B cell (primary cell): Measurements from ENCODE around the gene ADAMTSL1. TPM values are rescaled to one million over a fixed set of nuclear protein-coding genes. Genes with fewer than 3 reads are reported as not detected.

Source experiments
- ATAC-seq: fragments of 200-7000 bp; cut with Tn5 transposase; one replicate; pipeline ENCODE4 v1.10.0; 2021; ENCODE audit warnings: low read depth, mild to moderate bottlenecking, moderate number of reproducible peaks, moderate library complexity
- CTCF ChIA-PET: fragments of 350-600 bp; sonication (Branson Sonifier 250); formaldehyde crosslinking; loops from one replicate; lab custom pipeline; 2021; ENCODE audit warnings: antibody characterized with exemption, inconsistent platforms; lab: Charles Lee
- POLR2A ChIA-PET: fragments of 350-600 bp; sonication (Branson Sonifier 250); formaldehyde crosslinking; loops from one replicate; lab custom pipeline; 2021; ENCODE audit warnings: antibody characterized with exemption; lab: Charles Lee
- DNase-seq: peaks from one replicate; pipeline ENCODE4 v3.0.0; 2013
- H2AFZ ChIP-seq: 2 replicates; pipeline ENCODE4 v1.6.1; 2012; ENCODE audit warnings: mild to moderate bottlenecking, low read depth, low read length; ENCODE audit not compliant: insufficient read depth, poor library complexity, severe bottlenecking
- H3K27ac ChIP-seq, 2 donors: 1 replicate in 1 of 2; 2 replicates in 1 of 2; pipeline ENCODE4 v1.5.1; 2012 to 2013; ENCODE audit warnings: low read length in 2 of 2, mild to moderate bottlenecking in 2 of 2, moderate library complexity in 1 of 2
- H3K27me3 ChIP-seq, 4 experiments: fragments of 200-600 bp in 1 of 4; sonication (generic) in 1 of 4; replicated peaks in 1 of 4; 1 replicate in 2 of 4; 2 replicates in 2 of 4; pipeline versions ENCODE4 v1.6.1 to v1.7.0; 2013 to 2016; ENCODE audit warnings: low read length in 3 of 4, mild to moderate bottlenecking in 2 of 4, mixed read lengths in 1 of 4, moderate library complexity in 1 of 4; ENCODE audit not compliant: insufficient read depth in 4 of 4, control insufficient read depth in 3 of 4; ENCODE audit errors: control extremely low read depth in 1 of 4
- H3K36me3 ChIP-seq, 2 experiments: replicated peaks in 1 of 2; 1 replicate in 1 of 2; 2 replicates in 1 of 2; pipeline versions ENCODE4 v1.6.1 to v1.7.1; 2013; ENCODE audit warnings: low read length in 1 of 2; ENCODE audit not compliant: insufficient read depth in 2 of 2, control insufficient read depth in 1 of 2; ENCODE audit errors: control extremely low read depth in 1 of 2, extremely low read depth in 1 of 2
- H3K4me1 ChIP-seq, 2 donors: fragments of 200-600 bp in 1 of 2; sonication (generic) in 1 of 2; 1 replicate in 1 of 2; 2 replicates in 1 of 2; pipeline versions ENCODE4 v1.5.1 to v1.6.1; 2013 to 2017; ENCODE audit warnings: low read length in 2 of 2; ENCODE audit not compliant: control insufficient read depth in 2 of 2, insufficient read depth in 2 of 2
- H3K4me2 ChIP-seq: replicated peaks from 2 replicates; pipeline ENCODE3; 2012; ENCODE audit warnings: mild to moderate bottlenecking, low read depth, low read length; ENCODE audit not compliant: poor library complexity, severe bottlenecking
- H3K4me3 ChIP-seq, 5 experiments: fragments of 200-600 bp in 1 of 5; sonication (generic) in 1 of 5; 1 replicate in 3 of 5; 2 replicates in 2 of 5; pipeline versions ENCODE4 v1.5.1 to v1.7.0; 2011 to 2016; ENCODE audit warnings: low read length in 4 of 5, mild to moderate bottlenecking in 4 of 5, low read depth in 2 of 5, control low read depth in 1 of 5, moderate library complexity in 1 of 5; ENCODE audit not compliant: insufficient read depth in 1 of 5; ENCODE audit errors: control extremely low read depth in 1 of 5, extremely low read depth in 1 of 5
- H3K79me2 ChIP-seq: fragments of 200-600 bp; sonication (generic); one replicate; pipeline ENCODE4 v1.6.0; 2016; ENCODE audit warnings: low read length; ENCODE audit not compliant: control insufficient read depth, insufficient read depth
- H3K9ac ChIP-seq: fragments of 200-600 bp; sonication (generic); 2 replicates; pipeline ENCODE4 v1.6.1; 2017; ENCODE audit warnings: mild to moderate bottlenecking, low read length, moderate library complexity
- H3K9me3 ChIP-seq, 3 donors: one replicate each; pipeline versions ENCODE4 v1.6.1 to v1.7.1; 2013; ENCODE audit warnings: low read length in 2 of 3; ENCODE audit not compliant: control insufficient read depth in 2 of 3, insufficient read depth in 1 of 3; ENCODE audit errors: control extremely low read depth in 1 of 3
- H4K20me1 ChIP-seq: 2 replicates; pipeline ENCODE4 v1.6.0; 2012; ENCODE audit warnings: mild to moderate bottlenecking, low read length; ENCODE audit not compliant: insufficient read depth, control insufficient read depth, poor library complexity, severe bottlenecking
- H3K27ac Mint-ChIP-seq: one replicate; pipeline ENCODE4 v1.8.0; 2021; ENCODE audit warnings: mixed read lengths
- H3K27me3 Mint-ChIP-seq: one replicate; pipeline ENCODE4 v1.8.0; 2021; ENCODE audit warnings: mixed read lengths
- H3K4me1 Mint-ChIP-seq: one replicate; pipeline ENCODE4 v1.8.0; 2021; ENCODE audit warnings: mixed read lengths
- H3K4me3 Mint-ChIP-seq: one replicate; pipeline ENCODE4 v1.8.0; 2021; ENCODE audit warnings: mixed read lengths
- H3K9me3 Mint-ChIP-seq: one replicate; pipeline ENCODE4 v1.8.0; 2022; ENCODE audit warnings: mixed read lengths; ENCODE audit not compliant: insufficient read depth
- EZH2 ChIP-seq: IDR thresholded peaks from 2 replicates; pipeline ENCODE4 v1.6.1; 2012; ENCODE audit warnings: borderline replicate concordance, low read depth, mild to moderate bottlenecking, moderate library complexity, low read length; ENCODE audit not compliant: insufficient read depth, poor library complexity, severe bottlenecking
- WGBS: methylation state at CpG from one replicate; pipeline ENCODE4 v1.1.5; 2013; ENCODE audit warnings: missing lambda C conversion rate; ENCODE audit not compliant: insufficient coverage; 5-methylcytosine and 5-hydroxymethylcytosine counted together
- intact Hi-C: fragments of 100-400 bp; cut with micrococcal nuclease; formaldehyde crosslinking; loops from one replicate; pipeline ENCODE4 v1.10.0; 2022
- polyA minus RNA-seq: library from RNA; depleted of rRNA, polyadenylated mRNA; stranded (reverse); fragments of >200 nt; gene quantifications from 2 replicates; pipeline ENCODE4 v1.2.3, GENCODE V29; 2012
- polyA plus RNA-seq: library from polyadenylated mRNA; depleted of rRNA; stranded (reverse); fragments of >200 nt; gene quantifications from 2 replicates; pipeline ENCODE4 v1.2.3, GENCODE V29; 2012
- total RNA-seq, 2 donors: library from RNA; stranded (reverse); fragments of 120-200 nt in 1 of 2; gene quantifications; 1 replicate in 1 of 2; 2 replicates in 1 of 2; pipeline versions ENCODE4 v1.2.3 to v1.2.4, GENCODE V29; 2013 to 2022
- TF ChIP-seq, protein P1 (sequence below): fragments of 200-600 bp; IDR thresholded peaks from one replicate; pipeline ENCODE4 v1.8.0; 2022; ENCODE audit warnings: antibody characterized with exemption, mild to moderate bottlenecking

ADAMTSL1 gene, protein sequence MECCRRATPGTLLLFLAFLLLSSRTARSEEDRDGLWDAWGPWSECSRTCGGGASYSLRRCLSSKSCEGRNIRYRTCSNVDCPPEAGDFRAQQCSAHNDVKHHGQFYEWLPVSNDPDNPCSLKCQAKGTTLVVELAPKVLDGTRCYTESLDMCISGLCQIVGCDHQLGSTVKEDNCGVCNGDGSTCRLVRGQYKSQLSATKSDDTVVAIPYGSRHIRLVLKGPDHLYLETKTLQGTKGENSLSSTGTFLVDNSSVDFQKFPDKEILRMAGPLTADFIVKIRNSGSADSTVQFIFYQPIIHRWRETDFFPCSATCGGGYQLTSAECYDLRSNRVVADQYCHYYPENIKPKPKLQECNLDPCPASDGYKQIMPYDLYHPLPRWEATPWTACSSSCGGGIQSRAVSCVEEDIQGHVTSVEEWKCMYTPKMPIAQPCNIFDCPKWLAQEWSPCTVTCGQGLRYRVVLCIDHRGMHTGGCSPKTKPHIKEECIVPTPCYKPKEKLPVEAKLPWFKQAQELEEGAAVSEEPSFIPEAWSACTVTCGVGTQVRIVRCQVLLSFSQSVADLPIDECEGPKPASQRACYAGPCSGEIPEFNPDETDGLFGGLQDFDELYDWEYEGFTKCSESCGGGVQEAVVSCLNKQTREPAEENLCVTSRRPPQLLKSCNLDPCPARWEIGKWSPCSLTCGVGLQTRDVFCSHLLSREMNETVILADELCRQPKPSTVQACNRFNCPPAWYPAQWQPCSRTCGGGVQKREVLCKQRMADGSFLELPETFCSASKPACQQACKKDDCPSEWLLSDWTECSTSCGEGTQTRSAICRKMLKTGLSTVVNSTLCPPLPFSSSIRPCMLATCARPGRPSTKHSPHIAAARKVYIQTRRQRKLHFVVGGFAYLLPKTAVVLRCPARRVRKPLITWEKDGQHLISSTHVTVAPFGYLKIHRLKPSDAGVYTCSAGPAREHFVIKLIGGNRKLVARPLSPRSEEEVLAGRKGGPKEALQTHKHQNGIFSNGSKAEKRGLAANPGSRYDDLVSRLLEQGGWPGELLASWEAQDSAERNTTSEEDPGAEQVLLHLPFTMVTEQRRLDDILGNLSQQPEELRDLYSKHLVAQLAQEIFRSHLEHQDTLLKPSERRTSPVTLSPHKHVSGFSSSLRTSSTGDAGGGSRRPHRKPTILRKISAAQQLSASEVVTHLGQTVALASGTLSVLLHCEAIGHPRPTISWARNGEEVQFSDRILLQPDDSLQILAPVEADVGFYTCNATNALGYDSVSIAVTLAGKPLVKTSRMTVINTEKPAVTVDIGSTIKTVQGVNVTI (N-terminal part only)
- not detected in 2 replicates for total RNA-seq
- total RNA-seq (2013): 0.35 TPM
- not detected in 2 replicates for polyA plus RNA-seq
- 0.36 TPM in 1 of 2 replicates, not detected in the other for polyA minus RNA-seq

- peaks cover 0 to 2% (median 0%) of the 10 kb centered on the region in 3 donors for H3K9me3 ChIP-seq
- no peak within 1 kb of the TSS for H2AFZ ChIP-seq
- no peaks in the 10 kb centered on the region for H3K4me1 ChIP-seq
- Mint-ChIP-seq H3K27me3 (peaks cover 19% of the 10 kb centered on the region), H3K4me1 (no peaks in the 10 kb centered on the region), H3K9me3 (peaks cover 3% of the 10 kb centered on the region), H3K27ac (no peak within 1 kb of the TSS), H3K4me3 (no peak within 1 kb of the TSS)
- H3K9ac ChIP-seq: no peak within 1 kb of the TSS
- no peak for TF ChIP-seq EZH2
- TF ChIP-seq, protein P1, sequence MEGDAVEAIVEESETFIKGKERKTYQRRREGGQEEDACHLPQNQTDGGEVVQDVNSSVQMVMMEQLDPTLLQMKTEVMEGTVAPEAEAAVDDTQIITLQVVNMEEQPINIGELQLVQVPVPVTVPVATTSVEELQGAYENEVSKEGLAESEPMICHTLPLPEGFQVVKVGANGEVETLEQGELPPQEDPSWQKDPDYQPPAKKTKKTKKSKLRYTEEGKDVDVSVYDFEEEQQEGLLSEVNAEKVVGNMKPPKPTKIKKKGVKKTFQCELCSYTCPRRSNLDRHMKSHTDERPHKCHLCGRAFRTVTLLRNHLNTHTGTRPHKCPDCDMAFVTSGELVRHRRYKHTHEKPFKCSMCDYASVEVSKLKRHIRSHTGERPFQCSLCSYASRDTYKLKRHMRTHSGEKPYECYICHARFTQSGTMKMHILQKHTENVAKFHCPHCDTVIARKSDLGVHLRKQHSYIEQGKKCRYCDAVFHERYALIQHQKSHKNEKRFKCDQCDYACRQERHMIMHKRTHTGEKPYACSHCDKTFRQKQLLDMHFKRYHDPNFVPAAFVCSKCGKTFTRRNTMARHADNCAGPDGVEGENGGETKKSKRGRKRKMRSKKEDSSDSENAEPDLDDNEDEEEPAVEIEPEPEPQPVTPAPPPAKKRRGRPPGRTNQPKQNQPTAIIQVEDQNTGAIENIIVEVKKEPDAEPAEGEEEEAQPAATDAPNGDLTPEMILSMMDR: no peak
- WGBS: 5% methylated on average over 8 of the region's 13 CpGs
- H3K27ac ChIP-seq: no peak within 1 kb of the TSS
- intact Hi-C loops: no loop called here
- no peaks in the 10 kb centered on the region for H3K79me2 ChIP-seq
- no peaks in the 10 kb centered on the region for H3K36me3 ChIP-seq
- CTCF ChIA-PET: no interaction called here
- H3K4me3 ChIP-seq: no peak within 1 kb of the TSS
- POLR2A ChIA-PET: no interaction called here
- DNase-seq: no peak
- no peak for ATAC-seq
- H4K20me1 ChIP-seq: no peaks in the 10 kb centered on the region
- no peaks in the 10 kb centered on the region for H3K27me3 ChIP-seq
- H3K4me2 ChIP-seq: no peak within 1 kb of the TSS
These were observed at the start of gene ADAMTSL1 for GRCh38 chr9:18473652-18474279. Gene ADAMTSL1, plus strand, starts transcription at chr9:18474153. Its CDS starts 80 bp downstream, at chr9:18474233.
